Smooth muscle cell (in vitro differentiated cells): Measurements from ENCODE around the gene MAP3K13. TPM values are rescaled to one million over a fixed set of nuclear protein-coding genes. Genes with fewer than 3 reads are reported as not detected.

ENCODE experiments used
- DNase-seq: peaks from one replicate; lab custom pipeline; 2025; ENCODE audit not compliant: unreplicated experiment; lab: John Stamatoyannopoulos, UW
- H2AFZ ChIP-seq: fragments of 200-600 bp; sonication (generic); 2 replicates; pipeline ENCODE4 v1.6.0; 2016; ENCODE audit warnings: antibody characterized with exemption, low read depth, mild to moderate bottlenecking
- H3F3A ChIP-seq: fragments of 200-600 bp; sonication (generic); 2 replicates; pipeline ENCODE4 v1.6.0; 2017; ENCODE audit warnings: antibody characterized with exemption, low read depth
- H3K27ac ChIP-seq: fragments of 200-600 bp; sonication (generic); 2 replicates; pipeline ENCODE4 v1.5.1; 2016; ENCODE audit warnings: low read depth, mild to moderate bottlenecking
- H3K27me3 ChIP-seq: fragments of 200-600 bp; sonication (generic); 2 replicates; pipeline ENCODE4 v1.6.1; 2016; ENCODE audit warnings: low read depth, mild to moderate bottlenecking
- H3K36me3 ChIP-seq: fragments of 200-600 bp; sonication (generic); 2 replicates; pipeline ENCODE4 v1.5.1; 2016; ENCODE audit warnings: low read depth
- H3K4me1 ChIP-seq: fragments of 200-600 bp; sonication (generic); 2 replicates; pipeline ENCODE4 v1.5.1; 2016; ENCODE audit warnings: low read depth
- H3K4me2 ChIP-seq: fragments of 200-600 bp; sonication (generic); 2 replicates; pipeline ENCODE4 v1.6.0; 2016; ENCODE audit warnings: mild to moderate bottlenecking
- H3K4me3 ChIP-seq: fragments of 200-600 bp; sonication (generic); 2 replicates; pipeline ENCODE4 v1.5.1; 2016; ENCODE audit warnings: mild to moderate bottlenecking
- H3K79me2 ChIP-seq: fragments of 200-600 bp; sonication (generic); 2 replicates; pipeline ENCODE4 v1.6.0; 2016; ENCODE audit warnings: low read depth, mild to moderate bottlenecking
- H3K9ac ChIP-seq: fragments of 200-600 bp; sonication (generic); 2 replicates; pipeline ENCODE4 v1.6.0; 2016; ENCODE audit warnings: low read depth
- H3K9me3 ChIP-seq: fragments of 200-600 bp; sonication (generic); replicated peaks from 2 replicates; pipeline ENCODE4 v1.5.1; 2016; ENCODE audit warnings: low read depth
- H4K20me1 ChIP-seq: fragments of 200-600 bp; sonication (generic); 2 replicates; pipeline ENCODE4 v1.6.0; 2016; ENCODE audit warnings: low read depth
- WGBS: methylation state at CpG from one replicate; pipeline ENCODE4 v1.1.7; 2016; ENCODE audit warnings: low lambda C conversion rate; 5-methylcytosine and 5-hydroxymethylcytosine counted together
- polyA plus RNA-seq: library from polyadenylated mRNA; unstranded; fragments of >200 nt; fragmentation: Nextera tagmentation; extraction: Ambion mirVana; gene quantifications from 2 replicates; pipeline ENCODE4 v1.2.1, GENCODE V29; 2016
- total RNA-seq: library from RNA; depleted of rRNA; stranded (reverse); fragments of >200 nt; gene quantifications from 2 replicates; pipeline ENCODE4 v1.2.3, GENCODE V29; 2014
- TF ChIP-seq, protein P1 (sequence below): fragments of 200-600 bp; sonication (generic); IDR thresholded peaks from 2 replicates; pipeline ENCODE4 v1.5.1; 2017; ENCODE audit warnings: borderline replicate concordance, mild to moderate bottlenecking, antibody characterized with exemption; ENCODE audit not compliant: insufficient read depth, poor library complexity, severe bottlenecking

The MAP3K13 gene
- total and polyA plus RNA-seq, 2 experiments from 2014 or later = 28.5 to 49.9 TPM

DNA sequence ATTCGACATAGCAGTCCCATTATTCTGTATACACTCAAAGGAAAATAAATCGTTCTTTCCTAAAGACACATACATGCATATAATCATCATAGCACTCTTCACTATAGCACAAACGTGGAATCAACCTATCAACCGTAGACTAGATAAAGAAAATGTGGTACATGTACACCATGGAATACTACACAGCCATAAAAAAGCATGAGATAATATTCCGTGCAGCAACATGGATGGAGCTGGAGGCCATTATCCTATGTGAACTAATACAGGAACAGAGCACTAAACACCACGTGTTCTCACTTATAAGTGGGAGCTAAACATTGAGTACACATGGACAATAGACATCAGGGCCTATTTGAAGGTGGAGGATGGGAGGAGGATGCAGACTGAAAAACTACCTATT is 12.1 kb upstream of the MAP3K13 start:
- Histone ChIP-seq H4K20me1 (no peaks in the 10 kb centered on the region), H3K79me2 (no peaks in the 10 kb centered on the region), H2AFZ (no peak overlapping the region), H3K4me1 (no peaks in the 10 kb centered on the region), H3K9me3 (no peaks in the 10 kb centered on the region), H3K4me3 (no peak overlapping the region), H3K27ac (no peak overlapping the region), H3K9ac (no peak overlapping the region), H3K4me2 (no peak overlapping the region), H3K27me3 (no peaks in the 10 kb centered on the region), H3K36me3 (no peaks in the 10 kb centered on the region), H3F3A (no peaks in the 10 kb centered on the region)
- TF ChIP-seq, protein P1, sequence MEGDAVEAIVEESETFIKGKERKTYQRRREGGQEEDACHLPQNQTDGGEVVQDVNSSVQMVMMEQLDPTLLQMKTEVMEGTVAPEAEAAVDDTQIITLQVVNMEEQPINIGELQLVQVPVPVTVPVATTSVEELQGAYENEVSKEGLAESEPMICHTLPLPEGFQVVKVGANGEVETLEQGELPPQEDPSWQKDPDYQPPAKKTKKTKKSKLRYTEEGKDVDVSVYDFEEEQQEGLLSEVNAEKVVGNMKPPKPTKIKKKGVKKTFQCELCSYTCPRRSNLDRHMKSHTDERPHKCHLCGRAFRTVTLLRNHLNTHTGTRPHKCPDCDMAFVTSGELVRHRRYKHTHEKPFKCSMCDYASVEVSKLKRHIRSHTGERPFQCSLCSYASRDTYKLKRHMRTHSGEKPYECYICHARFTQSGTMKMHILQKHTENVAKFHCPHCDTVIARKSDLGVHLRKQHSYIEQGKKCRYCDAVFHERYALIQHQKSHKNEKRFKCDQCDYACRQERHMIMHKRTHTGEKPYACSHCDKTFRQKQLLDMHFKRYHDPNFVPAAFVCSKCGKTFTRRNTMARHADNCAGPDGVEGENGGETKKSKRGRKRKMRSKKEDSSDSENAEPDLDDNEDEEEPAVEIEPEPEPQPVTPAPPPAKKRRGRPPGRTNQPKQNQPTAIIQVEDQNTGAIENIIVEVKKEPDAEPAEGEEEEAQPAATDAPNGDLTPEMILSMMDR = no peak
- no peak for DNase-seq
- WGBS = 87% methylated on average over 6 of the region's 6 CpGs

DNA sequence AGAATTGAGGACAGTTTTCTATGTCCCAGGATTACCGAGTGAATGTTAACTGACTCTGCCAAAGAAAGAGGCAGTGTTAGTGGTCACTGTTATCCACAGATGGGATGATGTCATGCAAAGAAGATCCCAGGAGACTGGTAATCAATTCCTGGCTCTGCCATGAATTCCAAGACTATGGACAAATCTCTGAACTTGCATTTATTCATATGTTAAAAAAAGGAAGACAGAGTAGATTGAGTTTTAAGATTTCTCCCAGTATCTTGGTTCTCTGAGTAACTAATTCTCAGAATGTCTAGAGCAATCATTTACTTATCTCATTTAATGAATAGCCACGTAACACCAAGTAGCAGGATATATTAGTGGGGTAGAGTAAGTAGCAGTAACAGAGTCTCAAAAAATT is 11.5 kb upstream of the MAP3K13 start:
- TF ChIP-seq, protein P1 = no peak
- Histone ChIP-seq H3K27ac (no peak overlapping the region), H3K79me2 (no peaks in the 10 kb centered on the region), H3K27me3 (no peaks in the 10 kb centered on the region), H3K9me3 (no peaks in the 10 kb centered on the region), H2AFZ (no peak overlapping the region), H3F3A (no peaks in the 10 kb centered on the region), H3K9ac (no peak overlapping the region), H3K36me3 (no peaks in the 10 kb centered on the region), H3K4me2 (no peak overlapping the region), H3K4me3 (no peak overlapping the region), H4K20me1 (no peaks in the 10 kb centered on the region), H3K4me1 (no peaks in the 10 kb centered on the region)
- no peak for DNase-seq
- WGBS = 77% methylated on average over 2 of the region's 2 CpGs

DNA sequence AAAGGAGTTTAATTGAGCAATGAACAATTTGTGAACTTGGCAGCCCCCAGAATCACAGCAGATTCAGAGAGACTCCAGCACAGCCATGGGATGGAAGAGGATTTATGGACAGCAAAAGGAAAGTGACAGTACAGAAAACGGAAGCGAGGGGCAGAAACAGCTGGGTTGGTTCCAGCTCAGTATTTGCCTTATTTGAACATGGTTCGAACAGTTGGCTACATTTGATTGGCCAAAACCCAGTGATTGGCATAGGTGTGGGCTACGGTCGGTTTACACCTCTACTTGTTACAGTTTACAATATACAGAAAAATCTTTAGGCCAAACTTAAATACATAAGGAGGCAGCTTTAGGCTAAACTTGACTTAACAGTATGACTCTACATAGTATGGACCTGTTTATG is 9.7 kb upstream of the MAP3K13 start:
- WGBS = 91% methylated on average over 5 of the region's 5 CpGs
- TF ChIP-seq, protein P1 = no peak
- H3K27ac ChIP-seq = no peak overlapping the region
- no peak overlapping the region for H3K9ac ChIP-seq
- H3K4me2 ChIP-seq = no peak overlapping the region
- H3K79me2 ChIP-seq = no peaks in the 10 kb centered on the region
- no peaks in the 10 kb centered on the region for H3K9me3 ChIP-seq
- H3K4me3 ChIP-seq = no peak overlapping the region
- no peaks in the 10 kb centered on the region for H3K36me3 ChIP-seq
- no peaks in the 10 kb centered on the region for H3K4me1 ChIP-seq
- H2AFZ ChIP-seq = no peak overlapping the region
- H3F3A ChIP-seq = no peaks in the 10 kb centered on the region
- no peaks in the 10 kb centered on the region for H3K27me3 ChIP-seq
- no peaks in the 10 kb centered on the region for H4K20me1 ChIP-seq
- DNase-seq = no peak

DNA sequence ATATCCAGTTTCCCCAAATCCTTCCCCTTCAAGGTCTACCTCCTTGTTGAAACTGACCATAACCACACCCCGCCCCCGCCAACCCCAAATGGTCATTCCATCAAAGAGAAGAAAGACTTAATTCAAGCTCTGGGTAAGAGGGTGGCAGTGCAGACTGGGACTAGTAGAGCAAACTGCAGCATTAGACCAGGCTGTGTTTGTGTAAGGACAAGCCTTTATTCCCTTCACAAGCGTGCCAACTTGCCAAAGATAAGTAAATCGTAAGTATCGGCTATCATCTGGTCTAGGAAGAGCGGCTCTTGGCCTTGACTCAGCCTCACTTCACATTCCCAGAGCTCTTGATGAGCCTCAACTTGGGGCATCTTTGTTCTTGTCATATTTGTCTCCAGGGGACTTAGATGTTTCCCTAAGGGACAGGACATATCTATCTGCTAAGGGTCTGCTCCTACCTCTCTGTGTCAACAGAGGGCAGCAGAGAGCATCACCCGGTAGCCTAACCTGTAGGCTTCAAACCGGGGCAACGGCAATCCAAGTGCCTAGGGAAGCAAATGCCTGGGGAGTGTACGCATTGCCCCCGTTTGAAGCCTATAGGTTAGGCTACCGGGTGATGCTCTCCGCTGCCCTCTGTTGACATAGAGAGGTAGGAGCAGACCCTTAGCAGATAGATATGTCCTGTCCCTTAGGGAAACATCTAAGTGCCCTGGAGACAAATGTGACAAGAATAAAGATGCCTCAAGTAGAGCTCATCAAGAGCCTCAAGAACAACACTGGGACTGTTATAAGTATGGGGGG is 8.9 kb upstream of the MAP3K13 start:
- Histone ChIP-seq H3K9me3 (no peaks in the 10 kb centered on the region), H3K4me1 (no peaks in the 10 kb centered on the region), H3K36me3 (no peaks in the 10 kb centered on the region), H4K20me1 (no peaks in the 10 kb centered on the region), H3K79me2 (no peaks in the 10 kb centered on the region), H3K4me2 (no peak overlapping the region), H2AFZ (no peak overlapping the region), H3F3A (no peaks in the 10 kb centered on the region), H3K9ac (no peak overlapping the region), H3K4me3 (no peak overlapping the region), H3K27me3 (no peaks in the 10 kb centered on the region), H3K27ac (no peak overlapping the region)
- peak; percentile 2 for DNase-seq
- TF ChIP-seq, protein P1 = peak; percentile 50
- 32% methylated on average over 13 of the region's 13 CpGs for WGBS
